GM12878 (cell line): Measurements from ENCODE around the gene ICA1. TPM values are rescaled to one million over a fixed set of nuclear protein-coding genes. Genes with fewer than 3 reads are reported as not detected.

ENCODE experiments used
- ATAC-seq: fragments of 200-7000 bp; cut with Tn5 transposase; 3 replicates; pipeline ENCODE4 v1.9.1; 2020; ENCODE audit warnings: mild to moderate bottlenecking, moderate library complexity
- BruUV-seq: library from RNA; stranded (reverse); fragments of 400-500 nt; replicated peaks from 2 replicates; lab custom pipeline; 2021; lab: Mats Ljungman, UMichigan
- CTCF ChIA-PET: fragments of 300-600 bp; sonication (Branson Sonifier 250); formaldehyde crosslinking; extraction: SDS; loops from one replicate; lab custom pipeline; 2021; ENCODE audit warnings: inconsistent platforms; lab: Yijun Ruan, JAX
- POLR2A ChIA-PET: fragments of 350-600 bp; formaldehyde crosslinking; extraction: SDS; loops from one replicate; lab custom pipeline; 2021; ENCODE audit warnings: inconsistent platforms; lab: Charles Lee
- RAD21 ChIA-PET: fragments of 300-600 bp; sonication (Branson Sonifier 250); formaldehyde crosslinking; loops from one replicate; lab custom pipeline; 2023; ENCODE audit warnings: antibody characterized with exemption; ENCODE audit not compliant: unreplicated experiment; lab: Charles Lee
- SMC1A ChIA-PET: fragments of 300-600 bp; sonication (Branson Sonifier 250); formaldehyde crosslinking; loops from one replicate; lab custom pipeline; 2023; ENCODE audit not compliant: unreplicated experiment, uncharacterized antibody; lab: Charles Lee
- DNase-seq: peaks from one replicate; pipeline ENCODE4 v3.0.0-alpha.2; 2011; ENCODE audit warnings: low read depth, low spot score
- FAIRE-seq: peaks from 3 replicates; lab custom pipeline; 2011; peaks lifted over from hg19 to GRCh38; lab: Jason Lieb, UNC
- H2AFZ ChIP-seq: 2 replicates; pipeline ENCODE4 v1.6.0; 2011; ENCODE audit warnings: low read depth, low read length, control low read depth; ENCODE audit not compliant: control insufficient read depth
- H3K27ac ChIP-seq: 2 replicates; pipeline ENCODE4 v1.5.1; 2011; ENCODE audit warnings: control low read depth; ENCODE audit not compliant: control insufficient read depth, insufficient read depth
- H3K27me3 ChIP-seq, 2 experiments: replicated peaks in 1 of 2; 2 replicates each; pipeline versions ENCODE4 v1.6.0 to v1.6.1; 2011; ENCODE audit warnings: low read length in 1 of 2; ENCODE audit not compliant: control insufficient read depth in 2 of 2, insufficient read depth in 2 of 2
- H3K36me3 ChIP-seq, 2 experiments: 2 replicates each; pipeline ENCODE4 v1.5.1; 2011; ENCODE audit warnings: low read length in 1 of 2; ENCODE audit not compliant: control insufficient read depth in 2 of 2, insufficient read depth in 2 of 2
- H3K4me1 ChIP-seq: 2 replicates; pipeline ENCODE4 v1.6.1; 2011; ENCODE audit warnings: mild to moderate bottlenecking, low read length, moderate library complexity, mixed read lengths; ENCODE audit not compliant: control insufficient read depth, insufficient read depth
- H3K4me2 ChIP-seq: 2 replicates; pipeline ENCODE4 v1.6.0; 2011; ENCODE audit warnings: control low read depth; ENCODE audit not compliant: control insufficient read depth, insufficient read depth
- H3K4me3 ChIP-seq: fragments of 200-600 bp; sonication (generic); 2 replicates; pipeline ENCODE4 v1.5.1; 2016
- H3K79me2 ChIP-seq: 2 replicates; pipeline ENCODE4 v1.6.0; 2011; ENCODE audit warnings: low read length; ENCODE audit not compliant: control insufficient read depth, insufficient read depth
- H3K9ac ChIP-seq: 2 replicates; pipeline ENCODE4 v1.8.0; 2011; ENCODE audit warnings: low read length, control low read depth, mixed read lengths; ENCODE audit not compliant: control insufficient read depth, insufficient read depth
- H3K9me3 ChIP-seq: replicated peaks from 3 replicates; pipeline ENCODE4 v1.5.1; 2011; ENCODE audit warnings: mild to moderate bottlenecking, low read length; ENCODE audit not compliant: control insufficient read depth, insufficient read depth
- H4K20me1 ChIP-seq: 2 replicates; pipeline ENCODE4 v1.6.0; 2011; ENCODE audit not compliant: control insufficient read depth, insufficient read depth
- CHD4 ChIP-seq: fragments of 200-600 bp; sonication (generic); IDR thresholded peaks from 2 replicates; pipeline ENCODE4 v1.6.1; 2016; ENCODE audit warnings: mild to moderate bottlenecking
- CREM ChIP-seq: IDR thresholded peaks from 2 replicates; pipeline ENCODE4 v1.6.1; 2014; ENCODE audit warnings: antibody characterized with exemption, low read depth
- HCFC1 ChIP-seq: fragments of 150-350 bp; IDR thresholded peaks from 2 replicates; pipeline ENCODE4 v1.6.1; 2014; ENCODE audit warnings: low read length
- NFXL1 ChIP-seq: fragments of 450-650 bp; IDR thresholded peaks from 2 replicates; pipeline ENCODE4 v1.6.1; 2017; ENCODE audit warnings: antibody characterized with exemption, mild to moderate bottlenecking, borderline replicate concordance
- POU2F2 ChIP-seq: IDR thresholded peaks from 3 replicates; pipeline ENCODE4 v1.6.1; 2011; ENCODE audit warnings: low read depth, mild to moderate bottlenecking, low read length, borderline replicate concordance
- SMC3 ChIP-seq: IDR thresholded peaks from 2 replicates; pipeline ENCODE4 v1.6.1; 2011; ENCODE audit warnings: low read length, improper control_type of control experiment, borderline replicate concordance
- SREBF1 ChIP-seq: IDR thresholded peaks from 2 replicates; pipeline ENCODE4 v1.6.1; 2012; ENCODE audit warnings: mild to moderate bottlenecking, low read length
- SREBF2 ChIP-seq: IDR thresholded peaks from 2 replicates; pipeline ENCODE4 v1.6.1; 2012; ENCODE audit warnings: mild to moderate bottlenecking, low read length
- TCF12 ChIP-seq: IDR thresholded peaks from 2 replicates; pipeline ENCODE4 v1.6.1; 2011; ENCODE audit warnings: low read depth, mild to moderate bottlenecking, low read length
- ZNF687 ChIP-seq: fragments of 450-650 bp; IDR thresholded peaks from 2 replicates; pipeline ENCODE4 v1.6.1; 2017; ENCODE audit warnings: mild to moderate bottlenecking, moderate library complexity
- WGBS: methylation state at CpG from one replicate; pipeline ENCODE4 v1.1.6; 2016; ENCODE audit warnings: low lambda C conversion rate; ENCODE audit not compliant: insufficient replicate concordance, insufficient coverage; ENCODE audit errors: missing lambda C conversion rate; 5-methylcytosine and 5-hydroxymethylcytosine counted together
- in situ Hi-C: fragments of 300-500 bp; cut with MboI; formaldehyde crosslinking; loops from 9 replicates; pipeline ENCODE4 v1.14.3; 2018; ENCODE audit warnings: mixed read lengths
- intact Hi-C: fragments of 100-400 bp; cut with micrococcal nuclease; formaldehyde crosslinking; loops from one replicate; pipeline ENCODE4 v1.14.2; 2022; ENCODE audit not compliant: unreplicated experiment
- polyA plus RNA-seq, 11 experiments: library from polyadenylated mRNA; depleted of rRNA in 4 of 11; unstranded in 6 of 11; stranded (reverse) in 5 of 11; fragments of >200 nt; fragmentation: Nextera tagmentation in 4 of 11; fragmentation: Illumina TruSeq in 1 of 11; extraction: Ambion mirVana in 4 of 11; extraction: Trizol in 1 of 11; gene quantifications; 1 replicate in 1 of 11; 2 replicates in 10 of 11; pipeline versions ENCODE4 v1.2.1 to v1.2.3, GENCODE V29; 2011 to 2016; ENCODE audit warnings: inconsistent platforms in 2 of 11, missing spikeins in 2 of 11, low read depth in 1 of 11
- total RNA-seq, 4 experiments: library from RNA; depleted of rRNA in 3 of 4; stranded (reverse); fragments of >200 nt in 3 of 4; fragmentation: Illumina TruSeq in 1 of 4; extraction: Trizol in 1 of 4; gene quantifications; 2 replicates each; pipeline versions ENCODE4 v1.2.1 to v1.2.3, GENCODE V29; 2013 to 2021

ICA1 gene
- total and polyA plus RNA-seq, 10 of the 15 experiments (the other 5 are each of a cell fraction or from before 2014, with no cell fraction given): 1.3 to 35.1 (median 3.3) TPM

- no peak for FAIRE-seq
- CTCF ChIA-PET: interaction anchor here (0.8 to 1.5 kb wide), 4 partner anchors 12 to 106 kb away, joined by 3 to 5 read pairs (median 4); no protein-coding TSS in a partner anchor
Observed at GRCh38 chr7:8084836-8085235, 177.1 kb downstream of the ICA1 start.

GRCh38 chr7:8082762-8083161 lies 179.2 kb downstream of the ICA1 start:
- RAD21 ChIA-PET: no interaction called here
- no peak overlapping the region for H2AFZ ChIP-seq
- no peak overlapping the region for H3K4me2 ChIP-seq
- H3K4me3 ChIP-seq: no peak overlapping the region
- TF ChIP-seq SMC3 (no peak), SREBF2 (no peak), NFXL1 (no peak), ZNF687 (no peak), POU2F2 (no peak), HCFC1 (no peak), SREBF1 (no peak)
- TF ChIP-seq, all 136 proteins: peak for 0
- peaks cover 6 to 32% of the 10 kb centered on the region in 2 experiments for H3K36me3 ChIP-seq
- H3K9ac ChIP-seq: no peak overlapping the region
- CTCF ChIA-PET: no interaction called here
- no peaks in the 10 kb centered on the region for H3K27me3 ChIP-seq
- ATAC-seq (no peak), DNase-seq (no peak), FAIRE-seq (no peak)
- H3K27ac ChIP-seq: no peak overlapping the region
- no peaks in the 10 kb centered on the region for H3K9me3 ChIP-seq
- intact Hi-C loops: no loop called here
- H3K4me1 ChIP-seq: no peaks in the 10 kb centered on the region
- no peaks in the 10 kb centered on the region for H3K79me2 ChIP-seq
- WGBS: 64% methylated on average over 2 of the region's 2 CpGs
- in situ Hi-C loops: no loop called here
- H4K20me1 ChIP-seq: no peaks in the 10 kb centered on the region
- POLR2A ChIA-PET: no interaction called here
- no TSS peak for BruUV-seq
- SMC1A ChIA-PET: interaction anchor here (0.5 to 2.3 kb wide), 5 partner anchors 10 to 108 kb away, joined by 3 to 6 read pairs (median 3); no protein-coding TSS in a partner anchor

More at GRCh38 chr7:8084836-8085235, 177.1 kb downstream of the ICA1 start:
- H3K79me2 ChIP-seq: no peaks in the 10 kb centered on the region
- H3K36me3 ChIP-seq: peaks cover 6 to 35% of the 10 kb centered on the region in 2 experiments
- no peaks in the 10 kb centered on the region for H3K27me3 ChIP-seq
- BruUV-seq: no TSS peak
- no peaks in the 10 kb centered on the region for H4K20me1 ChIP-seq
- intact Hi-C loops (no loop called here), in situ Hi-C loops (no loop called here)
- ChIA-PET SMC1A (interaction anchor here (0.7 to 5.0 kb wide), 15 partner anchors 9 to 348 kb away, joined by 3 to 30 read pairs (median 4); no protein-coding TSS in a partner anchor), RAD21 (interaction anchor here (1.0 to 1.5 kb wide), 3 partner anchors 49 to 105 kb away, joined by 3 to 4 read pairs (median 3); no protein-coding TSS in a partner anchor), POLR2A (interaction anchor here (0.7 to 1.5 kb wide), 2 partner anchors 11 to 31 kb away, joined by 3 read pairs; no protein-coding TSS in a partner anchor)
- ATAC-seq (no peak), DNase-seq (no peak)
- no peaks in the 10 kb centered on the region for H3K9me3 ChIP-seq
- H3K4me1 ChIP-seq: no peaks in the 10 kb centered on the region
- no peak overlapping the region for H3K4me3 ChIP-seq
- H2AFZ ChIP-seq: no peak overlapping the region
- no peak overlapping the region for H3K9ac ChIP-seq
- H3K27ac ChIP-seq: no peak overlapping the region
- H3K4me2 ChIP-seq: no peak overlapping the region
- TF ChIP-seq CREM (no peak), TCF12 (no peak), CHD4 (no peak)
- 87% methylated on average over 5 of the region's 5 CpGs for WGBS
